Colonic mucosa (tissue), 4 donors: ENCODE measurements around the gene OR52N5. TPM values are rescaled to one million over a fixed set of nuclear protein-coding genes. Genes with fewer than 3 reads are reported as not detected.

ENCODE experiments used
- DNase-seq: peaks from one replicate; pipeline ENCODE4 v3.0.0-alpha.2; 2020
- H3K27ac ChIP-seq: fragments of 200-600 bp; one replicate; pipeline ENCODE4 v1.8.0; 2021
- H3K27me3 ChIP-seq: fragments of 200-600 bp; one replicate; pipeline ENCODE4 v1.8.0; 2021
- H3K36me3 ChIP-seq: fragments of 200-600 bp; one replicate; pipeline ENCODE4 v1.8.0; 2021
- H3K4me1 ChIP-seq: fragments of 200-600 bp; one replicate; pipeline ENCODE4 v1.8.0; 2021; ENCODE audit warnings: mild to moderate bottlenecking
- H3K4me3 ChIP-seq: fragments of 200-600 bp; one replicate; pipeline ENCODE4 v1.8.0; 2021
- H3K9ac ChIP-seq, 2 donors: one replicate each; pipeline ENCODE4 v1.7.0; 2013; ENCODE audit warnings: control low read depth in 2 of 2, low read depth in 2 of 2, low read length in 2 of 2
- H3K9me3 ChIP-seq: fragments of 200-600 bp; one replicate; pipeline ENCODE4 v1.8.0; 2021
- CTCF ChIP-seq: fragments of 200-600 bp; IDR thresholded peaks from one replicate; pipeline ENCODE4 v1.8.0; 2022; ENCODE audit warnings: antibody characterized with exemption, mild to moderate bottlenecking
- intact Hi-C: fragments of 100-400 bp; cut with DNase I; formaldehyde crosslinking; loops from one replicate; pipeline ENCODE4 v1.14.1; 2022
- total RNA-seq, 2 donors: library from RNA; stranded (reverse); fragmentation: NEBNext Ultra II Directional in 1 of 2; extraction: Animal tissue kit (Norgen Biotek cat#: 25700) in 1 of 2; gene quantifications; one replicate each; pipeline ENCODE4 v1.2.1, GENCODE V29; 2021
- donor health status: healthy.
- donor health status: DM: no; HTN: no; CAD: no.
- donor health status: DM: no; HTN: no; CAD: no.

OR52N5 gene
- total RNA-seq, 2 donors from 2014 or later: not detected

- intact Hi-C loops: no loop called here
- no peaks in the 10 kb centered on the region for H3K9me3 ChIP-seq
- H3K27ac ChIP-seq: no peak overlapping the region
- no peaks in the 10 kb centered on the region for H3K27me3 ChIP-seq
- H3K36me3 ChIP-seq: no peaks in the 10 kb centered on the region
- no peak overlapping the region for H3K4me3 ChIP-seq
- no peaks in the 10 kb centered on the region for H3K4me1 ChIP-seq
- H3K9ac ChIP-seq: no peak overlapping the region
- DNase-seq: no peak
- TF ChIP-seq CTCF: no peak
Observed at GRCh38 chr11:5726351-5726750, 56.8 kb downstream of the OR52N5 start.

Other genes with a start within 250 kb of the OR52N5 start
- not detected for gene OR52H1, start 234.8 kb downstream of the OR52N5 start, total RNA-seq
- not detected for gene OR52B6, start 202.5 kb downstream of the OR52N5 start, total RNA-seq
- under 1 TPM; 0.35 to 0.82 TPM for gene TRIM6, start 186.7 kb downstream of the OR52N5 start, total RNA-seq
- 1 to 10 TPM; 6.2 to 7.8 TPM for gene TRIM34, start 158.4 kb downstream of the OR52N5 start, total RNA-seq
- gene TRIM5, start 98.3 kb downstream of the OR52N5 start, total RNA-seq: 10 to 100 TPM; 21.4 to 23.3 TPM
- 10 to 100 TPM; 16.6 to 17.7 TPM for gene TRIM22, start 93.6 kb downstream of the OR52N5 start, total RNA-seq
- not detected for gene OR56B1, start 46.9 kb downstream of the OR52N5 start, total RNA-seq
- not detected for gene OR52N4, start 29.1 kb downstream of the OR52N5 start, total RNA-seq
- gene OR52N1, start 7.9 kb upstream of the OR52N5 start, total RNA-seq: not detected
- gene OR52N2, start 25.6 kb upstream of the OR52N5 start, total RNA-seq: not detected
- gene OR52E6, start 58.5 kb upstream of the OR52N5 start, total RNA-seq: not detected
- gene OR52E8, start 74.3 kb upstream of the OR52N5 start, total RNA-seq: not detected
- gene OR52E4, start 97.3 kb upstream of the OR52N5 start, total RNA-seq: not detected
- gene OR52E5, start 109.9 kb upstream of the OR52N5 start, total RNA-seq: not detected
- not detected for gene OR56A3, start 158.9 kb upstream of the OR52N5 start, total RNA-seq
- gene OR56A5, start 185.1 kb upstream of the OR52N5 start, total RNA-seq: not detected
- not detected for gene OR52L1, start 203.6 kb upstream of the OR52N5 start, total RNA-seq
- not detected for gene OR56A4, start 223.6 kb upstream of the OR52N5 start, total RNA-seq
- gene OR56A1, start 247.4 kb upstream of the OR52N5 start, total RNA-seq: not detected